Loucy (cell line): ENCODE measurements around the gene CACNA1H.

ENCODE experiments used
- EZH2phosphoT487 ChIP-seq: fragments of 200-600 bp; IDR thresholded peaks from 2 replicates; pipeline ENCODE4 v1.6.1; 2018; ENCODE audit warnings: antibody characterized with exemption, mild to moderate bottlenecking, moderate library complexity, borderline replicate concordance
- TF ChIP-seq, protein P1 (sequence below): fragments of 200-600 bp; sonication (generic); conservative IDR thresholded peaks from 2 replicates; pipeline ENCODE4 v1.5.1; 2014; ENCODE audit warnings: mild to moderate bottlenecking, antibody characterized with exemption, low read length

DNA sequence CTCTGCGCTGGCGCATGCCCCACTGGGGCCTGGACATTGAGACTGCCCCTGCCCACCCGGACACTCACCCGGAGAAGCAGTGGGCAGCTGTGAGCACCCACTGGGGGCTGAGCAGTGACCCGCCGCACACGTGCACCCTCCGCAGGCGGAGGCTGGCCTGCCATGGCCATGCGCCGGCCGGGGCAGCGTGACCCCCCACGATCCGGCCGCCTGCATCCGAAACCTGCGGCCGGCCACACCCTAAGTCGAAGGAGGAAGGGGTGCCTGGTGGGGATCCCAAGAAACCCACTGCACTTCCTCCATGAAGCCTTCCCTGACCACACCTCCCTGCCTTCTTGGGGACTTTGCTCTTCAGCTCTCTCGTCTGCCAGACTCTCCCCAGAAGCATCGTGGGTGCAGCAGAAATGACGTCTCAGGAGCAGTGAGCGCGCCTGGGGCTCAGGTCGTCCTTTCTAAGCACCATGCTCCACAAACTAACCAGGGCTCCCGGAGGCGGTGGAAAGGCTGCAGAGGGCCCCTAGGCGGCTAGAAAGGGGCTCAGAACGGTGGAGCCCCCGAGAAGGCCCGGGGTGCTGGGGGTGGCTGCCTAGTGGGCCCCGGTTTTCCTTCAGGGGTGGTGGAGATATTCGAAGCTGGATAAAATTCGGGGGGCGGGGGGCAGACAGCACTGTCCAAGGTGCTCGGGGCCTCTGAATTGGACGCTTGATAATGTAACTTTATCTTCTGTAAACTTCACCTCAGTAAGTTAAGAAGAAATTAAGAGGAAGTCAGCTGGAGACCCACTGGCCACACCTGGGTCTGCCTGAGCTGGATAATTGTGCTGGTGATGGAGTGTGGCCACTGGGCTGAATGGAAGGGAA lies 70.7 kb downstream of the CACNA1H start:
- TF ChIP-seq, protein P1, sequence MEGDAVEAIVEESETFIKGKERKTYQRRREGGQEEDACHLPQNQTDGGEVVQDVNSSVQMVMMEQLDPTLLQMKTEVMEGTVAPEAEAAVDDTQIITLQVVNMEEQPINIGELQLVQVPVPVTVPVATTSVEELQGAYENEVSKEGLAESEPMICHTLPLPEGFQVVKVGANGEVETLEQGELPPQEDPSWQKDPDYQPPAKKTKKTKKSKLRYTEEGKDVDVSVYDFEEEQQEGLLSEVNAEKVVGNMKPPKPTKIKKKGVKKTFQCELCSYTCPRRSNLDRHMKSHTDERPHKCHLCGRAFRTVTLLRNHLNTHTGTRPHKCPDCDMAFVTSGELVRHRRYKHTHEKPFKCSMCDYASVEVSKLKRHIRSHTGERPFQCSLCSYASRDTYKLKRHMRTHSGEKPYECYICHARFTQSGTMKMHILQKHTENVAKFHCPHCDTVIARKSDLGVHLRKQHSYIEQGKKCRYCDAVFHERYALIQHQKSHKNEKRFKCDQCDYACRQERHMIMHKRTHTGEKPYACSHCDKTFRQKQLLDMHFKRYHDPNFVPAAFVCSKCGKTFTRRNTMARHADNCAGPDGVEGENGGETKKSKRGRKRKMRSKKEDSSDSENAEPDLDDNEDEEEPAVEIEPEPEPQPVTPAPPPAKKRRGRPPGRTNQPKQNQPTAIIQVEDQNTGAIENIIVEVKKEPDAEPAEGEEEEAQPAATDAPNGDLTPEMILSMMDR = no peak
- no peak for TF ChIP-seq EZH2phosphoT487
